ENCODE measurements around the gene NECAB3.
"Not testable (repeated sequence)": the region's sequence is repeated elsewhere in the genome, so short reads cannot be mapped to it uniquely, and the experiment has no call there.

Gene NECAB3

GRCh38 chr20:33648396-33649004 lies 25.7 kb downstream of the NECAB3 start:
- DNase-seq: no peak

- DNase-seq: no peak
These were observed 26.4 kb downstream of the NECAB3 start for GRCh38 chr20:33647603-33648395.

- DNase-seq: not testable (repeated sequence)
These were observed 27.1 kb downstream of the NECAB3 start for GRCh38 chr20:33646959-33647602.

DNA sequence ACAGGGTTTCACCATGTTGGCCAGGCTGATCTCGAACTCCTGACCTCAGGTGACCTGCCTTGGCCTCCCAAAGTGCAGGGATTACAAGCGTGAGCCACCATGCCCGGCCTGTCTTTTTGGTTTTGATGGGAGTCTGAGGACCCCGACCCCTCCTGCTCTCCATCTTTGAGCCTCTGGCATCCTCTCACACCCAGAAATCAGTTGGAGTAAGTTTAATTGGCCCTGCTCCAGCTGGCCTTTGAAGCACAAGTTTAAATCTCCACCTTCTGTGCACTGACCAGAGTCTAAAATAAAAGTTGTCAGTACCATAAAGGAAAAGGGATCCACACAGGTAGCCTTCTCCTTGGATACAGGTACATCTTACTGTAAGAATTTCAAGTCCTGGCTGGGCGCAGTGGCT lies 28.0 kb downstream of the NECAB3 start:
- no peak for DNase-seq

GRCh38 chr20:33645396-33645795 lies 28.8 kb downstream of the NECAB3 start:
- DNase-seq: no peak

GRCh38 chr20:33645072-33645358 lies 29.2 kb downstream of the NECAB3 start:
- no peak for DNase-seq

- no peak for DNase-seq
These were observed 29.7 kb downstream of the NECAB3 start for GRCh38 chr20:33644313-33645071.

- no peak for DNase-seq
These were observed 33.9 kb downstream of the NECAB3 start for GRCh38 chr20:33640287-33640686.

- no peak for DNase-seq
These were observed 37.5 kb downstream of the NECAB3 start for GRCh38 chr20:33636776-33637175.

DNA sequence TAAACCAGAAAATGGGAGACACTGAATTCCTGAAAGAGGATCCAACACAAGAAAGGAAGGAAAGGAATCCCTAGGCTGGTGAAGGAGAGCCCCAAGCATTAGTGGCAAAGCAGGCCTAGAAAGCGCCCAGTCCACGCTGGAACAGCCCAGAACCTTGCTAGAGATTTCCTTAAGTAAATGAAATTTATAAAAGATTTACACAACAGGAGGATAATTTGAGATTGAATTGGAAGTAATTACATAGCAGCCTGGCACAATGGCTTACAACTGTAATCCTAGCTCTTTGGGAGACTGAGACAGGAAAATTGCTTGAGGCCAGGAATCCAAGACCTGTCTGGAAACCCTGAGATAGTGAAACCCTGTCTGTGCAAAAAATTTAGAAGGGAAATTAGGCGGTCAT lies 38.9 kb downstream of the NECAB3 start:
- no peak for DNase-seq

DNA sequence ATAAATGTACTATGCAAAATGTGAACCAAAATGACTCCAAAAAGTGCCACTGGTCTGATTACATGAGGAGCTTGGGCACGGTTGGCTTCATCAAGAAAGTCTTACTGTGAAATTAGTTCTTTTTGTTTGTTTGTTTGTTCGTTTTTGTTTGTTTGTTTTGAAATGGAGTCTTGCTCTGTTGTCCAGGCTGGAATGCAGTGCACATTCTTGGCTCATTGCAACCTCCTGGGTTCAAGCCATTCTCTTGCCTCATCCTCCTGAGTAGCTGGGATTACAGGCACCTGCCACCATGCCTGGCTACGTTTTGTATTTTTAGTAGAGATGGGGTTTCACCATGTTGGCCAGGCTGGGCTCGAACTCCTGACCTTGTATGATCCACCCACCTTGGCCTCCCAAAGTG lies 42.3 kb downstream of the NECAB3 start:
- not testable (repeated sequence) for DNase-seq

- no peak for DNase-seq
These were observed 43.7 kb downstream of the NECAB3 start for GRCh38 chr20:33630507-33630906.

GRCh38 chr20:33629979-33630378 lies 44.2 kb downstream of the NECAB3 start:
- no peak for DNase-seq

DNA sequence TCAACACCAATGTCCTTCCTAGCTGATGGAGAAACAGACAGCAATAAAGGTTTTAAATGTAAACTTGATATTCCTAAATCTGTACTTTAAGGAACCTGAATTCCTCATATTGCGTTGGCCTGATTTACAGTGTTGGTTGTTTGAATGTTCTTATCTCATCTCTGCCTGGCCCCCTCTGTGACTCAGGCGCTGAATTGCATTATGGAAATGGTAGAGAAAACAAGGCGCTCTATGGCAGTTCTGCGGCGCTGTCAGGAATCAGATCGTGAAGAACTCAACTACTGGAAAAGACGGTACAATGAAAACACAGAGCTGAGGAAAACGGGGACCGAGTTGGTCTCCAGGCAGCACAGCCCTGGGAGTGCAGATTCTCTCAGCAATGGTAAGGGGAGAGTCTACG lies 44.7 kb downstream of the NECAB3 start:
- DNase-seq: no peak

DNA sequence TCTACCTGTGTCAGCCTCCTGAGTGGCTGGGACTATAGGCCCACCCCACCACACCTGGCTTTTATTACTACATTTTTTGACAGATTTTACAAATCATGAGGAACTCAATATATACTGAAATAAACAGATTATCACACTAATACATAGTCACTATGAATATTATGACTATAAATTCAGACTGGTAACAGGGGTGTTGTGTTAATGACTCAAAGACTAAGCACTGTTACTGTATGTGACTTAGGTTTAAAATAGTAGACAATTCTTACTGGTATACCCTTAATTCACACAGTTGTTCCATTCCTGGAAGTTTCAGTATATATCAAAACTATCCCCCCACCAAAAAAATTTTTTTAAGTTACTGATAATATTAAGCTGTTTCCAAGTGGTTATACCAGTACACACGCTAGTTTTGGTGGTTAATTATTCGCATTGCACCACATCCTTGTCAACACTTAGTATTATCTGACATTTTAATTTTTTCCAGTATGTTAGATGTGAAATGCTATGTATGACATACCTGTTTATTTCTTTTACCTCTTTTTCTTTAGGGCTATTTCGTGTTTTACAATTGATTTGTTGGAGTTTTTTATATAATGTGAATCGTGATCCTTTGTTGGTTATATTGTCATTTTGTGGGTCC lies 46.5 kb downstream of the NECAB3 start:
- DNase-seq: no peak

GRCh38 chr20:33626190-33626589 lies 48.0 kb downstream of the NECAB3 start:
- no peak for DNase-seq

- DNase-seq: no peak
These were observed 49.8 kb downstream of the NECAB3 start for GRCh38 chr20:33624399-33624798.

DNA sequence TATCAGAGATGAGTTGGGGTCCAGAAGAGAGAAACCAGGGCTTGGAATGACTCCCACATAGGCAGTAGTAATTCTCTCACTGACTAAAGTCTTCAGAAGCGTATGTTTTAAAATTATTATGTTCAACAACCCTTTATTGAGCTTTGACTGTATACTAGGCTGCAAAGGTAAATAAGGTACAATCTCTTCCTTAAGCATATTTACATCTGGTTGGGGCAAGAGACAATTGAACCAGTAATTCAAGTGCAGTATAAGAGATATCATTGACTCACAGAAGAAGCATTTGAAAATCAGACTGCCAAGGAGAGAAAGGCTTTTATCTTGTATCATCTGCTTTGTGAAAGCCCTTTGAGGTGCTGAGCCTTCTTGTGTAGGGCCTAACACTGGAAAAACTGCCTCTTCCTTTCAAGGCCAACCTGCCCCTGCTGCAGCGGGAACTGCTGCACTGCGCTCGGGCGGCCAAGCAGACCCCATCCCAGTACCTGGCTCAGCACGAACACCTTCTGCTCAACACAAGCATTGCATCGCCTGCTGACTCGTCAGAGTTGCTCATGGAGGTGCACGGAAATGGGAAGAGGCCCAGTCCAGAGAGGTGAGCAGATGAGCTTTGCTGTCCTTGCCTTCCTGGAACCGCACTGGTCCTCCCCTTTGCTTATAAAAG lies 51.4 kb downstream of the NECAB3 start:
- no peak for DNase-seq

DNA sequence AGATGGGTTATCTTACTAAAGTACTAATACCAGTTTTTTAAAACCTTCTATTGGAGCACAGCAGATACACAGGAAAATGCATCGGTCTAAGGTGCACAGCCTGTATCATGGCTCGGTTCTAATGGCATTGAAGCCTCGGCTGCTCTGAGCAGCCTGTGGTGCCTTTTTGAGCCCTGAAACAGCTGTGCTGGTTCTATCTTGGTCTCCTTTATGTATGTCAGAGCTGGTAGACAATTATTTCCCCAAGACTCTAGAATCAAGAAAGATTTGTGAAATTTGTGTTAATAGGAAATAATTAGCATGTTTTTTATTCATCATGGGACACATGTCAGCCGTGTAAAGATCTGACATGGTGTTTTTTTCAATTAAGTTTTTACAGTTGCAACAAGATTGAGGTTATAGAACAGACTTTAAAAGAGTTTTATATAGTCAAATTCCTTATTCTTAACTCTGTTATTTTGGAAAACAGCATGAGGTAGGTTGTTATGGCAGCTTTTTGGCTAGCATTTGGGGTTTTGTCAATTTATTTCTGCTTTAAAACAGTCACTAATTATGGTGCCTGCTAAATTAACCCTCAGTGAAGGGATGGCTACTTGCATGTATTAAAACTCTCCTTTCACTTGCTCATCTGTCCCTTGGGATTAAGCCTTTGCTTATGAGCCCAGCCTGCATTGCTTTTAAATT lies 52.4 kb downstream of the NECAB3 start:
- no peak for DNase-seq

- no peak for DNase-seq
These were observed 62.2 kb downstream of the NECAB3 start for GRCh38 chr20:33612001-33612400.

GRCh38 chr20:33611106-33611505 lies 63.1 kb downstream of the NECAB3 start:
- no peak for DNase-seq

DNA sequence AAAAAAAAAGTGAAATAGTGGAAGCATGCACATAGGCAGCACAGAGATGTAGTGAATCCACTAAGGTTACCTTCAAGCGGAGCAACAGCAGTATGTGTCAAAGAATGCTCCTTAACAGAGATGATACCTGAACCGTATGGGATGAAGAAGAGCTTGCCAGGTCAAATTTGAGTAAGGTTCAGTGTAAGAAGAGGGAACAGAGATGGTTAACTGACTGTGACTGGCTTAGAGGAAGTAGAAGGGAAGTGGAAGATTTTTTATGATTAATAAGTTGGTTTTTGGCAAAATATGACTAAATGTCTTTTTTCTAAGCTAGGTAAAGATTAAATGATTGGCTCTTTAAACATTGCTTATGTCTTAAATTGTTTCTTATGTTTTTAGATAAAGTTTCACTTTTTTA lies 64.7 kb downstream of the NECAB3 start:
- DNase-seq: no peak

Data from activated T-cell treated with anti-CD3 and anti-CD28 coated beads, Interleukin-2, amount 50 U/mL, for 1 hour (primary cell).